Muscle of leg (tissue), 9 donors: ENCODE results near the gene ZMYM2. TPM values are rescaled to one million over a fixed set of nuclear protein-coding genes. Genes with fewer than 3 reads are reported as not detected.

ENCODE experiments used
- polyA plus RNA-seq, 8 donors: library from polyadenylated mRNA; unstranded; fragments of 120-200 nt; gene quantifications; one replicate each; pipeline versions ENCODE4 v1.2.1 to v1.2.3, GENCODE V29; 2013; ENCODE audit warnings: inconsistent platforms in 1 of 8, low replicate concordance in 1 of 8; ENCODE audit not compliant: insufficient read length in 8 of 8, insufficient read depth in 1 of 8
- total RNA-seq: library from RNA; stranded (reverse); fragments of 120-200 nt; gene quantifications from one replicate; pipeline ENCODE4 v1.2.4, GENCODE V29; 2013

The ZMYM2 gene
- total and polyA plus RNA-seq, 9 donors = 42.8 to 90.8 (median 48.8) TPM

Other genes with a start within 250 kb of the ZMYM2 start
- gene PSPC1, start 175.8 kb upstream of the ZMYM2 start, total RNA-seq = 46.6 TPM
- 10 to 100 TPM; 40.7 to 50.0 (median 44.9) TPM for gene PSPC1, start 175.8 kb upstream of the ZMYM2 start, polyA plus RNA-seq
- 14.9 TPM for gene ZMYM5, start 95.1 kb upstream of the ZMYM2 start, total RNA-seq
- 10 to 100 TPM in 7 of 8 donors, 1 to 10 TPM in 1; 9.6 to 15.4 (median 12.1) TPM for gene ZMYM5, start 95.1 kb upstream of the ZMYM2 start, polyA plus RNA-seq
- gene GJA3, start 202.3 kb downstream of the ZMYM2 start, total RNA-seq = 2.7 TPM
- gene GJA3, start 202.3 kb downstream of the ZMYM2 start, polyA plus RNA-seq = 1 to 10 TPM; 1.2 to 2.6 (median 2.0) TPM
- gene GJB2, start 234.2 kb downstream of the ZMYM2 start, total RNA-seq = 1.3 TPM
- 1 to 10 TPM in 4 of 8 donors, under 1 TPM in 4; 0.24 to 8.0 (median 1.0) TPM for gene GJB2, start 234.2 kb downstream of the ZMYM2 start, polyA plus RNA-seq